Natural killer cell (primary cell): ENCODE data around the gene NTRK2. TPM values are rescaled to one million over a fixed set of nuclear protein-coding genes. Genes with fewer than 3 reads are reported as not detected.

Experiments used
- ATAC-seq, 3 donors: fragments of 150-1000 bp in 2 of 3; fragments of 200-7000 bp in 1 of 3; cut with Tn5 transposase; 1 replicate in 1 of 3; 2 replicates in 2 of 3; pipeline ENCODE4 v1.10.0; 2021; ENCODE audit warnings: mild to moderate bottlenecking in 2 of 3, moderate library complexity in 2 of 3
- DNase-seq, 2 donors: peaks; one replicate each; pipeline versions ENCODE4 v3.0.0 to v3.0.0-alpha.2; 2013 to 2021; ENCODE audit warnings: mixed read lengths in 1 of 2
- H3K27ac ChIP-seq: one replicate; pipeline ENCODE4 v1.5.1; 2013; ENCODE audit warnings: mild to moderate bottlenecking, low read length
- H3K27me3 ChIP-seq: one replicate; pipeline ENCODE4 v1.6.1; 2013; ENCODE audit warnings: low read length; ENCODE audit not compliant: control insufficient read depth, insufficient read depth
- H3K36me3 ChIP-seq: one replicate; pipeline ENCODE4 v1.6.1; 2013; ENCODE audit warnings: low read length; ENCODE audit not compliant: control insufficient read depth, insufficient read depth
- H3K4me1 ChIP-seq: one replicate; pipeline ENCODE4 v1.6.1; 2013; ENCODE audit warnings: low read length; ENCODE audit not compliant: control insufficient read depth, insufficient read depth
- H3K4me3 ChIP-seq: one replicate; pipeline ENCODE4 v1.5.1; 2013; ENCODE audit warnings: low read length
- H3K9me3 ChIP-seq: one replicate; pipeline ENCODE4 v1.6.1; 2013; ENCODE audit warnings: low read length; ENCODE audit not compliant: control insufficient read depth, insufficient read depth
- H3K27ac Mint-ChIP-seq, 2 donors: one replicate each; pipeline ENCODE4 v1.8.0; 2022; ENCODE audit warnings: mild to moderate bottlenecking in 2 of 2, mixed read lengths in 2 of 2, moderate library complexity in 1 of 2
- H3K27me3 Mint-ChIP-seq, 2 donors: one replicate each; pipeline ENCODE4 v1.8.0; 2022; ENCODE audit warnings: low read depth in 2 of 2, mixed read lengths in 2 of 2
- H3K36me3 Mint-ChIP-seq: one replicate; pipeline ENCODE4 v1.8.0; 2022; ENCODE audit warnings: mixed read lengths
- H3K4me1 Mint-ChIP-seq, 2 donors: one replicate each; pipeline ENCODE4 v1.8.0; 2022; ENCODE audit warnings: mixed read lengths in 2 of 2
- H3K4me3 Mint-ChIP-seq: one replicate; pipeline ENCODE4 v1.8.0; 2022; ENCODE audit warnings: mild to moderate bottlenecking, moderate library complexity, mixed read lengths
- H3K9me3 Mint-ChIP-seq, 2 donors: one replicate each; pipeline ENCODE4 v1.8.0; 2022; ENCODE audit warnings: mixed read lengths in 2 of 2
- WGBS: methylation state at CpG from one replicate; pipeline ENCODE4 v1.1.7; 2013; ENCODE audit warnings: missing lambda C conversion rate; ENCODE audit not compliant: insufficient coverage; 5-methylcytosine and 5-hydroxymethylcytosine counted together
- intact Hi-C: fragments of 100-400 bp; cut with micrococcal nuclease; formaldehyde crosslinking; loops from one replicate; pipeline ENCODE4 v1.14.2; 2022
- total RNA-seq, 4 donors: library from RNA; stranded (reverse); fragments of 120-200 nt in 1 of 4; gene quantifications; one replicate each; pipeline versions ENCODE4 v1.2.3 to v1.2.4, GENCODE V29; 2013 to 2022
- TF ChIP-seq, protein P1 (sequence below): fragments of 200-600 bp; IDR thresholded peaks from one replicate; pipeline ENCODE4 v1.8.0; 2022; ENCODE audit warnings: antibody characterized with exemption

Gene NTRK2
- total RNA-seq, 3 donors from 2014 or later (not counting 1 experiment from before 2014, with no cell fraction given): 0.08 TPM; not detected in 2

DNA sequence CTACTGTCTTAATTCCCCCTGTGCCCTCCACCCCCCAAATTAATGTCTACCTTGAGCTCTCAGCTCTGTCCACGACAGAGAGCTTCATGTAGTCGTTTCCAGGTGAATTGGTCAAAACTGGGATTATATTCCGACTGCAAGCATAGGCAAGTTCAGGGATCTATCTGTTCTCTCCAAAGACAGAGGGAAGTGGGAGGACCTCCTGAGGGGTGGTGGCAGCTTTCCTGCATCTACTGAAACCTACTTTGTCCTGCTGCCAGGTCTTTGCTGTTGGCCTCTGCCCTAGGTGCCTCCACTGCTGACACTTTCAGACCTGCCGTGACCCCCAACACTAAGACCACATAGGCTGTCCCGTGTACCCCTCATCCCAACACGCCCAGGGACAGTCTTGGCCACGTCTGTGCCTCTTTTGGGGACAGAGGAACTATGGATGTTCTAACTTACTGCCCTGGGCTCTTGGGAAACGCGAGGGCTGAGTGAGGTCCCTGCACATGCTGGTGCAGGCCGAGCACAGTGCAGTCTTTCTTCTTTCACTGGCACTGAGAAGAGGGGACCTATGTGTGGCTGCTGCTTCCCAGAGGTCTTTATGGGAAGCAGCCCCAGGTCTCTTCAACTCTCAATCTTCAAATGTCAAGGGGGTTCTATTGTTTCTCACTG is 125.6 kb downstream of the NTRK2 start:
- intact Hi-C loops: loop anchor here (10.0 kb wide), 1 partner anchor 60 kb away; no protein-coding TSS in a partner anchor
- no peak overlapping the region for H3K27ac Mint-ChIP-seq

DNA sequence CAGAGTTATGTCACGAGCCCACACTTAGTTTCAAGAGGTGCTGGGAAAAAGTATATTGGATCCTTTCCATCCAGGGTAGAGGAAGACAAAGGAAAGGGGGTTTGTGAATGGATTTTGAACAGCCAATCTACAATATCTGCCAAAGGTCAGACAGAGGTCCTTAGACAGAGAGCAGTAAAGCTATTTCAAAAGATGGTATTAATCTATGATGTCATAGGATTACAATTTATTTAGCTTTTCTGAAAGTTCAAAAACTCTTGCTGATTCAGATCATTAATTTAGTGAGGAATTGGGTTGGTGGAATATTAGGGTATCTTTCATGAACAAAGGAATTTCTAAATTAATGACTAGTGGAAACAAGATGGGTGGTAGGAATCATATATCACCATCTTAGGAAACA is 126.9 kb downstream of the NTRK2 start:
- H3K36me3 Mint-ChIP-seq: no peaks in the 10 kb centered on the region
- no peak overlapping the region for H3K4me3 ChIP-seq
- intact Hi-C loops: loop anchor here (10.0 kb wide), 1 partner anchor 58 kb away; no protein-coding TSS in a partner anchor
- peaks cover 12 to 16% of the 10 kb centered on the region in 2 donors for H3K27me3 Mint-ChIP-seq
- H3K4me1 Mint-ChIP-seq: no peaks in the 10 kb centered on the region
- H3K9me3 ChIP-seq: no peaks in the 10 kb centered on the region
- no peak overlapping the region for H3K27ac ChIP-seq
- H3K27ac Mint-ChIP-seq: no peak overlapping the region
- H3K4me3 Mint-ChIP-seq: no peak overlapping the region
- H3K36me3 ChIP-seq: no peaks in the 10 kb centered on the region
- 83% methylated on average over 1 of the region's 1 CpG for WGBS
- no peak for DNase-seq
- H3K4me1 ChIP-seq: no peaks in the 10 kb centered on the region
- H3K9me3 Mint-ChIP-seq: no peaks in the 10 kb centered on the region
- TF ChIP-seq, protein P1, sequence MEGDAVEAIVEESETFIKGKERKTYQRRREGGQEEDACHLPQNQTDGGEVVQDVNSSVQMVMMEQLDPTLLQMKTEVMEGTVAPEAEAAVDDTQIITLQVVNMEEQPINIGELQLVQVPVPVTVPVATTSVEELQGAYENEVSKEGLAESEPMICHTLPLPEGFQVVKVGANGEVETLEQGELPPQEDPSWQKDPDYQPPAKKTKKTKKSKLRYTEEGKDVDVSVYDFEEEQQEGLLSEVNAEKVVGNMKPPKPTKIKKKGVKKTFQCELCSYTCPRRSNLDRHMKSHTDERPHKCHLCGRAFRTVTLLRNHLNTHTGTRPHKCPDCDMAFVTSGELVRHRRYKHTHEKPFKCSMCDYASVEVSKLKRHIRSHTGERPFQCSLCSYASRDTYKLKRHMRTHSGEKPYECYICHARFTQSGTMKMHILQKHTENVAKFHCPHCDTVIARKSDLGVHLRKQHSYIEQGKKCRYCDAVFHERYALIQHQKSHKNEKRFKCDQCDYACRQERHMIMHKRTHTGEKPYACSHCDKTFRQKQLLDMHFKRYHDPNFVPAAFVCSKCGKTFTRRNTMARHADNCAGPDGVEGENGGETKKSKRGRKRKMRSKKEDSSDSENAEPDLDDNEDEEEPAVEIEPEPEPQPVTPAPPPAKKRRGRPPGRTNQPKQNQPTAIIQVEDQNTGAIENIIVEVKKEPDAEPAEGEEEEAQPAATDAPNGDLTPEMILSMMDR: no peak
- peaks cover 2% of the 10 kb centered on the region for H3K27me3 ChIP-seq
- ATAC-seq: no peak

More for the DNA sequence above, 125.6 kb downstream of the NTRK2 start:
- TF ChIP-seq, protein P1: no peak
- no peak for DNase-seq
- Mint-ChIP-seq H3K36me3 (no peaks in the 10 kb centered on the region), H3K9me3 (no peaks in the 10 kb centered on the region), H3K4me1 (no peaks in the 10 kb centered on the region), H3K4me3 (no peak overlapping the region), H3K27me3 (peaks cover 16 to 20% of the 10 kb centered on the region in 2 donors)
- no peaks in the 10 kb centered on the region for H3K4me1 ChIP-seq
- WGBS: 78% methylated on average over 10 of the region's 10 CpGs
- peaks cover 2% of the 10 kb centered on the region for H3K27me3 ChIP-seq
- no peak overlapping the region for H3K27ac ChIP-seq
- no peak for ATAC-seq
- no peaks in the 10 kb centered on the region for H3K9me3 ChIP-seq
- H3K36me3 ChIP-seq: no peaks in the 10 kb centered on the region
- no peak overlapping the region for H3K4me3 ChIP-seq

DNA sequence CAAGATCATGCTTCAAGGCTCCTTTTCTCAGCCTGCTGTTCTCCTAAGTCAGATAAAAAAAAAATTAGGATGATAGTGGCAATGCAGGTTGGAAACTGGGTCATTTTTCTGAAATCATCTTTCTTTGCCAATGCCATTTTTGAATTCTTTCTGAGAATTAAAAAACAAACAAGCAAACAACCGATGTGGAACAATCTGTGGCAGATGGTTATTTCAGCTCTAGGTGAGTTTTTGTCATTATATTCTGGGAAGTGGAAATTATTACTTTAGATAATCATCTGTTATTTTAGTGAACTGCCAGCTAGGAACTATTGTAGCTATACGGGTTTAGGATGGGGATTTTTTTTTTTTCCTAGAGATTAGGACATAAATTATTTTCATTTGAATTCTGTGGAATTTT is 129.7 kb downstream of the NTRK2 start:
- Histone ChIP-seq H3K27ac (no peak overlapping the region), H3K4me3 (no peak overlapping the region), H3K27me3 (peaks cover 2% of the 10 kb centered on the region), H3K36me3 (no peaks in the 10 kb centered on the region), H3K9me3 (no peaks in the 10 kb centered on the region), H3K4me1 (no peaks in the 10 kb centered on the region)
- Mint-ChIP-seq H3K36me3 (no peaks in the 10 kb centered on the region), H3K4me3 (no peak overlapping the region), H3K9me3 (no peaks in the 10 kb centered on the region), H3K4me1 (no peaks in the 10 kb centered on the region), H3K27me3 (peaks cover under 1 to 8% of the 10 kb centered on the region in 2 donors), H3K27ac (no peak overlapping the region)
- no peak for ATAC-seq
- no peak for DNase-seq
- 71% methylated on average over 1 of the region's 2 CpGs for WGBS
- TF ChIP-seq, protein P1: no peak
- intact Hi-C loops: loop anchor here (10.0 kb wide), 1 partner anchor 56 kb away; no protein-coding TSS in a partner anchor
